CD8-positive, alpha-beta memory T cell (primary cell): ENCODE measurements around the gene TRIM52. TPM values are rescaled to one million over a fixed set of nuclear protein-coding genes. Genes with fewer than 3 reads are reported as not detected.
"Not testable (repeated sequence)": the region's sequence is repeated elsewhere in the genome, so short reads cannot be mapped to it uniquely, and the experiment has no call there.

ENCODE experiments used
- CTCF ChIA-PET: fragments of 350-600 bp; sonication (Branson Sonifier 250); formaldehyde crosslinking; loops from one replicate; lab custom pipeline; 2021; ENCODE audit warnings: antibody characterized with exemption; lab: Charles Lee
- POLR2A ChIA-PET: fragments of 350-600 bp; sonication (Branson Sonifier 250); formaldehyde crosslinking; loops from one replicate; lab custom pipeline; 2021; ENCODE audit warnings: antibody characterized with exemption; lab: Charles Lee
- DNase-seq, 5 donors: peaks; one replicate each; pipeline versions ENCODE4 v3.0.0 to v3.0.0-alpha.2; 2020 to 2022; ENCODE audit warnings: mixed read lengths in 1 of 5
- H3K27ac ChIP-seq: one replicate; pipeline ENCODE4 v1.7.0; 2013; ENCODE audit warnings: low read depth, mild to moderate bottlenecking, low read length, moderate library complexity
- H3K27me3 ChIP-seq: 2 replicates; pipeline ENCODE4 v1.7.0; 2013; ENCODE audit warnings: low read length, mild to moderate bottlenecking; ENCODE audit not compliant: insufficient read depth, poor library complexity, severe bottlenecking
- H3K36me3 ChIP-seq: 2 replicates; pipeline ENCODE4 v1.7.0; 2013; ENCODE audit warnings: mild to moderate bottlenecking, low read length, moderate library complexity; ENCODE audit not compliant: insufficient read depth
- H3K4me1 ChIP-seq: 2 replicates; pipeline ENCODE4 v1.7.0; 2013; ENCODE audit warnings: mild to moderate bottlenecking, low read length, moderate library complexity; ENCODE audit not compliant: insufficient read depth
- H3K4me3 ChIP-seq: 2 replicates; pipeline ENCODE4 v1.7.0; 2013; ENCODE audit warnings: mild to moderate bottlenecking, low read length
- H3K9me3 ChIP-seq: 2 replicates; pipeline ENCODE4 v1.7.0; 2013; ENCODE audit warnings: mild to moderate bottlenecking, low read length
- H3K27ac Mint-ChIP-seq, 8 donors: one replicate each; pipeline ENCODE4 v1.8.0; 2020 to 2021; ENCODE audit warnings: mixed read lengths in 8 of 8, mild to moderate bottlenecking in 6 of 8, inconsistent platforms in 3 of 8, moderate library complexity in 3 of 8
- H3K27me3 Mint-ChIP-seq, 2 donors: one replicate each; pipeline ENCODE4 v1.8.0; 2020 to 2021; ENCODE audit warnings: mixed read lengths in 2 of 2, mild to moderate bottlenecking in 1 of 2, moderate library complexity in 1 of 2
- H3K36me3 Mint-ChIP-seq, 3 donors: one replicate each; pipeline ENCODE4 v1.8.0; 2020 to 2021; ENCODE audit warnings: mixed read lengths in 3 of 3, inconsistent platforms in 1 of 3, mild to moderate bottlenecking in 1 of 3
- H3K4me1 Mint-ChIP-seq, 3 donors: one replicate each; pipeline ENCODE4 v1.8.0; 2020 to 2021; ENCODE audit warnings: mixed read lengths in 3 of 3, inconsistent platforms in 1 of 3, mild to moderate bottlenecking in 1 of 3
- H3K4me3 Mint-ChIP-seq, 7 donors: one replicate each; pipeline ENCODE4 v1.8.0; 2020 to 2021; ENCODE audit warnings: mixed read lengths in 7 of 7, mild to moderate bottlenecking in 6 of 7, moderate library complexity in 4 of 7, inconsistent platforms in 2 of 7
- H3K9me3 Mint-ChIP-seq, 5 donors: one replicate each; pipeline ENCODE4 v1.8.0; 2020 to 2022; ENCODE audit warnings: mixed read lengths in 5 of 5, mild to moderate bottlenecking in 3 of 5, moderate library complexity in 2 of 5, inconsistent platforms in 1 of 5
- polyA plus RNA-seq: library from polyadenylated mRNA; unstranded; fragments of 300-500 nt; fragmentation: Illumina TruSeq; gene quantifications from one replicate; pipeline ENCODE4 v1.2.3, GENCODE V29; 2021
- total RNA-seq, 2 experiments: library from RNA; stranded (reverse); gene quantifications; one replicate each; pipeline ENCODE4 v1.2.3, GENCODE V29; 2021

Gene TRIM52
- total and polyA plus RNA-seq, 3 experiments from 2014 or later, result 14.1 to 46.3 (median 17.1) TPM

- not testable (repeated sequence) for H3K27ac Mint-ChIP-seq, H3K9me3 Mint-ChIP-seq, H3K36me3 ChIP-seq, DNase-seq, H3K4me3 Mint-ChIP-seq, H3K4me3 ChIP-seq, H3K9me3 ChIP-seq, H3K27ac ChIP-seq, H3K27me3 ChIP-seq
- peaks cover 33 to 35% (median 35%) of the 10 kb centered on the region in 3 donors for H3K4me1 Mint-ChIP-seq
- H3K4me1 ChIP-seq, result peaks cover 22% of the 10 kb centered on the region
- CTCF ChIA-PET, result interaction anchor here (2.6 to 14.5 kb wide), 3 partner anchors 14 to 52 kb away, joined by 13 to 164 read pairs (median 17); partner anchors contain the start of genes TRIM41 and TRIM52
- peaks cover 6 to 24% of the 10 kb centered on the region in 2 donors for H3K27me3 Mint-ChIP-seq
- POLR2A ChIA-PET, result interaction anchor here (8.4 kb wide), 1 partner anchor 18 kb away, joined by 168 read pairs; no protein-coding TSS in a partner anchor
- H3K36me3 Mint-ChIP-seq, result peaks cover 0 to 13% (median 4%) of the 10 kb centered on the region in 3 donors
These were observed 51.9 kb downstream of the TRIM52 start for GRCh38 chr5:181209006-181209405.

DNA sequence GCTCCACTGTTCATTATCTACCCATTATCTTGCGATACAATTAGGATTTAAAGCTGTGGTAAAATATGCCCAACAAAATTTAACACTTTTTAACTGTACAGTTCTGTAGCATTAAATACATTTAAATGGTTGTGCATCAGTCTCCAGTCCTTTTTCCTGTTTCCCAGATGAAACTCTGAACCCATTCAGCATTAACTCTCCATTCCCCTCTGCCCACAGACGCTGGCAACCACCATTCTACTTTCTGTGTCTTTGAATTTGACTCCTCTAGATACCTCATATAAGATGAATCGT, 53.0 kb downstream of the TRIM52 start:
- ChIA-PET POLR2A (interaction anchor here (1.0 to 8.4 kb wide), 7 partner anchors 9 to 53 kb away, joined by 3 to 168 read pairs (median 13); partner anchors contain the start of genes RACK1, TRIM41 and TRIM52), CTCF (interaction anchor here (1.0 to 14.5 kb wide), 9 partner anchors 9 to 378 kb away, joined by 3 to 164 read pairs (median 13); partner anchors contain the start of genes TRIM41 and TRIM52)
- Mint-ChIP-seq H3K4me3 (peak overlapping the region; percentile 86 to 98 (median 91)), H3K36me3 (peaks cover 0 to 10% (median under 1%) of the 10 kb centered on the region in 3 donors), H3K27ac (peak overlapping the region in 7 of 8 donors; percentile 43 to 98 (median 93)), H3K27me3 (peaks cover 6 to 24% of the 10 kb centered on the region in 2 donors), H3K4me1 (peaks cover 30 to 38% (median 36%) of the 10 kb centered on the region in 3 donors), H3K9me3 (peaks cover 0 to 9% (median 4%) of the 10 kb centered on the region in 5 donors)
- H3K4me3 ChIP-seq, result no peak overlapping the region
- no peak for DNase-seq
- no peaks in the 10 kb centered on the region for H3K27me3 ChIP-seq
- H3K27ac ChIP-seq, result peak overlapping the region; percentile 24
- no peaks in the 10 kb centered on the region for H3K9me3 ChIP-seq
- H3K4me1 ChIP-seq, result peaks cover 28% of the 10 kb centered on the region
- H3K36me3 ChIP-seq, result no peaks in the 10 kb centered on the region

- H3K4me3 ChIP-seq, result peak overlapping the region; percentile 69
- H3K4me1 ChIP-seq, result peaks cover 28% of the 10 kb centered on the region
- peak overlapping the region; percentile 24 for H3K27ac ChIP-seq
- H3K27me3 ChIP-seq, result no peaks in the 10 kb centered on the region
- H3K27me3 Mint-ChIP-seq, result peaks cover 6 to 24% of the 10 kb centered on the region in 2 donors
- H3K4me1 Mint-ChIP-seq, result peaks cover 30 to 38% (median 36%) of the 10 kb centered on the region in 3 donors
- H3K36me3 Mint-ChIP-seq, result peaks cover 0 to 10% (median 0%) of the 10 kb centered on the region in 3 donors
- peak; percentile 49 to 80 (median 77) for DNase-seq
- H3K9me3 Mint-ChIP-seq, result peaks cover 0 to 9% (median 4%) of the 10 kb centered on the region in 5 donors
- ChIA-PET CTCF (interaction anchor here (0.7 to 14.5 kb wide), 12 partner anchors 9 to 377 kb away, joined by 3 to 164 read pairs (median 4); partner anchors contain the start of genes TRIM41 and TRIM52), POLR2A (interaction anchor here (0.6 to 8.4 kb wide), 9 partner anchors 9 to 617 kb away, joined by 3 to 168 read pairs (median 12); partner anchors contain the start of genes RACK1, TRIM41 and TRIM52)
- no peaks in the 10 kb centered on the region for H3K36me3 ChIP-seq
- no peaks in the 10 kb centered on the region for H3K9me3 ChIP-seq
- H3K27ac Mint-ChIP-seq, result peak overlapping the region; percentile 84 to 98 (median 94)
- H3K4me3 Mint-ChIP-seq, result peak overlapping the region; percentile 86 to 98 (median 91)
These were observed 53.6 kb downstream of the TRIM52 start for GRCh38 chr5:181207214-181207959.

GRCh38 chr5:181205761-181206649, 54.9 kb downstream of the TRIM52 start:
- Mint-ChIP-seq H3K9me3 (peaks cover 0 to 9% (median 4%) of the 10 kb centered on the region in 5 donors), H3K36me3 (peaks cover 0 to 10% (median 0%) of the 10 kb centered on the region in 3 donors), H3K27ac (peak overlapping the region; percentile 84 to 98 (median 94)), H3K4me1 (peaks cover 30 to 38% (median 34%) of the 10 kb centered on the region in 3 donors), H3K27me3 (peaks cover 6 to 24% of the 10 kb centered on the region in 2 donors), H3K4me3 (peak overlapping the region; percentile 86 to 98 (median 91))
- peak in 1 of 5 donors; percentile 51 for DNase-seq
- H3K27ac ChIP-seq, result no peak overlapping the region
- H3K4me1 ChIP-seq, result peaks cover 28% of the 10 kb centered on the region
- no peaks in the 10 kb centered on the region for H3K9me3 ChIP-seq
- peak overlapping the region; percentile 69 for H3K4me3 ChIP-seq
- CTCF ChIA-PET, result interaction anchor here (1.5 to 14.5 kb wide), 6 partner anchors 11 to 376 kb away, joined by 4 to 164 read pairs (median 16); partner anchors contain the start of genes TRIM41 and TRIM52
- POLR2A ChIA-PET, result interaction anchor here (0.5 to 8.4 kb wide), 6 partner anchors 11 to 55 kb away, joined by 3 to 168 read pairs (median 16); partner anchors contain the start of genes TRIM41 and TRIM52
- no peaks in the 10 kb centered on the region for H3K36me3 ChIP-seq
- no peaks in the 10 kb centered on the region for H3K27me3 ChIP-seq

Other genes starting within 250 kb of the TRIM52 start
- not detected for gene BTNL9, start 220.9 kb downstream of the TRIM52 start, total RNA-seq
- gene BTNL9, start 220.9 kb downstream of the TRIM52 start, polyA plus RNA-seq, result not detected
- not detected for gene OR2V1, start 130.0 kb downstream of the TRIM52 start, total RNA-seq
- not detected for gene OR2V1, start 130.0 kb downstream of the TRIM52 start, polyA plus RNA-seq
- not detected for gene OR2V2, start 113.6 kb downstream of the TRIM52 start, total RNA-seq
- gene OR2V2, start 113.6 kb downstream of the TRIM52 start, polyA plus RNA-seq, result not detected
- gene TRIM7, start 55.9 kb downstream of the TRIM52 start, total RNA-seq, result 1 to 10 TPM; 2.2 to 2.3 TPM
- 0.74 TPM for gene TRIM7, start 55.9 kb downstream of the TRIM52 start, polyA plus RNA-seq
- gene TRIM41, start 37.9 kb downstream of the TRIM52 start, total RNA-seq, result 10 to 100 TPM; 35.2 to 42.7 TPM
- 2.2 TPM for gene TRIM41, start 37.9 kb downstream of the TRIM52 start, polyA plus RNA-seq
- gene RACK1, start 17.2 kb downstream of the TRIM52 start, total RNA-seq, result 1,000 to 10,000 TPM; 2,341 to 2,398 TPM
- 1,821 TPM for gene RACK1, start 17.2 kb downstream of the TRIM52 start, polyA plus RNA-seq
- not detected for gene OR4F3, start 106.1 kb upstream of the TRIM52 start, total RNA-seq
- gene OR4F3, start 106.1 kb upstream of the TRIM52 start, polyA plus RNA-seq, result not detected